Measurements from ENCODE around the gene GNG12. TPM values are rescaled to one million over a fixed set of nuclear protein-coding genes. Genes with fewer than 3 reads are reported as not detected.
A peak's percentile ranks its signal among the peaks of the same experiment; 100 is the strongest.

GNG12 gene
- total and polyA plus RNA-seq, 2 experiments from 2014 or later = 265 to 309 TPM

DNA sequence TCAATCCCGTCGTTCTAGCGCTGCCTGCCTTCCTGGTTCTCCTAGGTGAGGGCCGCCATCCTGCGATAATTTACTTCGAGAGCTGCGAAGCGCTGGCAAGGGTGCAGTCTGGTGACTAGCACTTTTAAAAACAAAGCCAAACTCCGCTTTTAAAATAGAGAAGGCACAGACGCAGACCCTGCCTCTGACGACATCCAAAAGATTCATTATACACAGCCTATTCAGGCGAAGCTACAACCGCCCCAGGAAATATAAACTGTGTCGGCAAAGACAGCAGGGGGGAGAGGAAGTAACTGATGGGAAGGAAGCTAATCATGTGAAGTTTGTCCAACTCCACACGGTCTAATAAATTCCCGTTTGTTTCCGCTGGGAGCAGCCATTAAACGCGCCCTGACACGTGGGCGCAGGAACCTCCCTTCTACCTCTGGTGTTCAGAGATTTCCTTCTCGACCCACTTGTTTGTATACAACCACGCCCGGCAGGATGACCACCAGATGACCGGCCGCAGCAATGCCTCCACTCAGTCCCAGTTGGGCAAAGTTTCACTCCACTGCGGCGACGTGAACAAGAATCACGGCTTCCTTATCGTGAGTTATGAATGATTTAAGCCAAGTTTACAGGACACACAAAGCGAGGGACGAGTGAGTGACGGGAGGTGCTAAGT, 1.3 kb downstream of the GNG12 start:
- Histone ChIP-seq H2AFZ (peak overlapping the region; percentile 81), H3K36me3 (ENCODE audit: low read depth) (peaks cover 10% of the 10 kb centered on the region; the same call in 1 of the 2 replicates), H3K27ac (peak overlapping the region; percentile 92), H3K9me3 (ENCODE audit: low read depth) (no peaks in the 10 kb centered on the region), H3K9me2 (ENCODE audit: insufficient read depth) (no peaks in the 10 kb centered on the region), H3K4me2 (ENCODE audit: unreplicated experiment) (peak overlapping the region; percentile 88), H3K27me3 (replicated peaks; ENCODE audit: insufficient read depth) (no peaks in the 10 kb centered on the region), H3K4me3 (peak overlapping the region; percentile 89), H3F3A (ENCODE audit: insufficient read depth) (peaks cover 26% of the 10 kb centered on the region), H3K79me2 (ENCODE audit: insufficient read depth) (peaks cover 70% of the 10 kb centered on the region), H3K4me1 (ENCODE audit: insufficient read depth) (peaks cover 34% of the 10 kb centered on the region), H3K9ac (peak overlapping the region; percentile 94), H4K20me1 (ENCODE audit: insufficient read depth) (no peaks in the 10 kb centered on the region)
- DNase-seq = peak; percentile 91
- in situ Hi-C loops (cut with MboI) = loop anchor here (25.0 kb wide), 1 partner anchor 295 kb away; no protein-coding TSS in a partner anchor
- no peak for TF ChIP-seq EZH2 (IDR thresholded peaks at IDR 0.05; ENCODE audit: insufficient read depth, poor library complexity, severe bottlenecking)
- no peak for TF ChIP-seq EZH2phosphoT487 (IDR thresholded peaks at IDR 0.05; ENCODE audit: insufficient read depth, low read depth)
- WGBS, 2 experiments (ENCODE audit: low coverage in 1 of 2, low lambda C conversion rate in 2 of 2, missing lambda C conversion rate in 2 of 2) = 0 to 1% methylated on average over 29 to 34 of the region's 34 CpGs

DNA sequence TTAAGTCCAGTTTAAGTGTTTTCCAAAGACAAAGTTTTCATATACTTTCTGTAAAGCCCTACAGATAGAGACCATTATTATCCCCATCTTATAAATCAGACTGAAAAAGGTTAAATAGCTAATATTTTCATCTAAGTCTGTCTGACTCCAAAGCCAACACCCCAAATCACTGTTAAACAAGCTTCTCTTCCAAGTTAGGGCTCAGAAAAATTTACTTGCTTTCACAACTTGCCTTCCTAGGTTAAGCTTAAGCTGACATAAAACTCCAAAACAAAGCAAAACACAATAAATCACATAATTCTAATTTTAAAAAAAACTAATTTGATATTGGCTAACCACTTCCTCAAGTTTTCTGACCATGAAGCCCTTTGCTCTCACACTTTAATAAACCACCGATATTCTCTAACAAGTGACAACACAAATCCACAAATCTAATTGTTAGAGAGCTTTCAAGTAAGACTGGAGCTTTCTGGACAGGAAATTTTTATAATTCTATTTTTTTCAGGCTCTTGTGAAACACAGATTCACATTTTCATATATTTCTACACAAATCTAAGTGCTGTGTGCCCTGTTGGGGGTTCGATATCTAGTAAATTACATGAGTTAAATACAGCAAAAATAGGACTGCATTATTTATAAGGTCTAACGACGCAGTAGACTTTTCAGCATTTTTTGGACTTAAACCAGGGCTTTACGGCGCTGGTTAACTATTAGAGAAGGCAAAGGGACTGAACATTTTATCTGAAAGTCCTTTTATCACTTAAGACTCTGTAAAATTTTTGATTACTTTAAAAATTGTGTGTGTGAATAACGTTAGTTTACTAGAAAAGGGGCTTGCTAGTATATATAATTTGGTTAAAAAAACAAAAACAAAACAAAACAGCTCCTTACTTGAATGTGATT, 2.1 kb downstream of the GNG12 start:
- Histone ChIP-seq H3K9me2 (ENCODE audit: insufficient read depth) (no peaks in the 10 kb centered on the region), H3F3A (ENCODE audit: insufficient read depth) (peaks cover 26% of the 10 kb centered on the region), H3K4me1 (ENCODE audit: insufficient read depth) (peaks cover 27% of the 10 kb centered on the region), H3K4me2 (ENCODE audit: unreplicated experiment) (peak overlapping the region; percentile 88), H2AFZ (peak overlapping the region; percentile 81), H3K4me3 (peak overlapping the region; percentile 89), H3K9ac (peak overlapping the region; percentile 94), H3K36me3 (ENCODE audit: low read depth) (peaks cover 10% of the 10 kb centered on the region; the same call in 1 of the 2 replicates), H3K27ac (peak overlapping the region; percentile 92), H4K20me1 (ENCODE audit: insufficient read depth) (no peaks in the 10 kb centered on the region), H3K9me3 (ENCODE audit: low read depth) (no peaks in the 10 kb centered on the region), H3K79me2 (ENCODE audit: insufficient read depth) (peaks cover 78% of the 10 kb centered on the region), H3K27me3 (replicated peaks; ENCODE audit: insufficient read depth) (no peaks in the 10 kb centered on the region)
- in situ Hi-C loops (cut with MboI) = loop anchor here (25.0 kb wide), 1 partner anchor 294 kb away; no protein-coding TSS in a partner anchor
- no peak for TF ChIP-seq EZH2phosphoT487 (IDR thresholded peaks at IDR 0.05; ENCODE audit: insufficient read depth, low read depth)
- TF ChIP-seq EZH2 (IDR thresholded peaks at IDR 0.05; ENCODE audit: insufficient read depth, poor library complexity, severe bottlenecking) = no peak
- 1 to 4% methylated on average over 7 of the region's 7 CpGs for WGBS, 2 experiments (ENCODE audit: low coverage in 1 of 2, low lambda C conversion rate in 2 of 2, missing lambda C conversion rate in 2 of 2)
- DNase-seq = peak; percentile 33

- H3K27ac ChIP-seq = peak overlapping the region; percentile 92
- TF ChIP-seq EZH2 (IDR thresholded peaks at IDR 0.05; ENCODE audit: insufficient read depth, poor library complexity, severe bottlenecking) = no peak
- TF ChIP-seq EZH2phosphoT487 (IDR thresholded peaks at IDR 0.05; ENCODE audit: insufficient read depth, low read depth) = no peak
- H3K4me2 ChIP-seq (ENCODE audit: unreplicated experiment) = peak overlapping the region; percentile 88
- in situ Hi-C loops (cut with MboI) = loop anchor here (25.0 kb wide), 1 partner anchor 293 kb away; no protein-coding TSS in a partner anchor
- DNase-seq = peak; percentile 58
- H3K4me1 ChIP-seq (ENCODE audit: insufficient read depth) = peaks cover 22% of the 10 kb centered on the region
- peak overlapping the region; percentile 89 for H3K4me3 ChIP-seq
- peaks cover 88% of the 10 kb centered on the region for H3K79me2 ChIP-seq (ENCODE audit: insufficient read depth)
- no peak overlapping the region for H2AFZ ChIP-seq
- no peaks in the 10 kb centered on the region for H3K27me3 ChIP-seq (replicated peaks; ENCODE audit: insufficient read depth)
- H3K9me2 ChIP-seq (ENCODE audit: insufficient read depth) = no peaks in the 10 kb centered on the region
- H3K9ac ChIP-seq = peak overlapping the region; percentile 94; the same call in 1 of the 2 replicates
- no peaks in the 10 kb centered on the region for H3K9me3 ChIP-seq (ENCODE audit: low read depth)
- peaks cover 26% of the 10 kb centered on the region for H3F3A ChIP-seq (ENCODE audit: insufficient read depth)
- WGBS, 2 experiments (ENCODE audit: low coverage in 1 of 2, low lambda C conversion rate in 2 of 2, missing lambda C conversion rate in 2 of 2) = 40 to 41% methylated on average over 5 of the region's 5 CpGs
- H3K36me3 ChIP-seq (ENCODE audit: low read depth) = peaks cover 10% of the 10 kb centered on the region; the same call in 1 of the 2 replicates
- no peaks in the 10 kb centered on the region for H4K20me1 ChIP-seq (ENCODE audit: insufficient read depth)
Measured at GRCh38 chr1:67830226-67830625, 3.0 kb downstream of the GNG12 start.

DNA sequence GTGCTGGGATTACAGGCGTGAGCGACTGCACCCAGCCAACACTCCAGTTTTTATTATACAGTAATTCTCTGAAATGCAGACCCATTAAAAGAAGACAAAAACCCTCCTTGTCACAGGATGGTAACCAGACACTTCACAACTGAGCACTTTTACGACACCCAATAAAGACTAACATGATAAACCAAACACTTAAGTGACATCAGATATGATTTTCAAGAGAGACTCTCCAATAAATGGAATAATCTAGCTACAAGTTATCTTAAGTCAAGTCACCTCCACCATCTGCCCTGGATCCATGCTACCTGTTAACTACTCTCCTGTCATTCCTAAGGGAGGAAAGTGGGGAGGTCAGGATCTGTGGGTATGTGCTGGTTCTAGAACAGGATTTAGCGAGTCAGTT, 5.6 kb downstream of the GNG12 start:
- 99% methylated on average over 4 of the region's 4 CpGs for WGBS, 2 experiments (ENCODE audit: low coverage in 1 of 2, low lambda C conversion rate in 2 of 2, missing lambda C conversion rate in 2 of 2)
- H4K20me1 ChIP-seq (ENCODE audit: insufficient read depth) = 0 out of 2 replicates have a peak, but pooled peaks cover 7% of the 10 kb centered on the region
- peaks cover 10% of the 10 kb centered on the region; the same call in 1 of the 2 replicates for H3K36me3 ChIP-seq (ENCODE audit: low read depth)
- no peak overlapping the region for H3K4me2 ChIP-seq (ENCODE audit: unreplicated experiment)
- DNase-seq = no peak
- no peak overlapping the region for H2AFZ ChIP-seq
- no peaks in the 10 kb centered on the region for H3K9me3 ChIP-seq (ENCODE audit: low read depth)
- peaks cover 100% of the 10 kb centered on the region for H3K79me2 ChIP-seq (ENCODE audit: insufficient read depth)
- peaks cover 27% of the 10 kb centered on the region for H3K4me1 ChIP-seq (ENCODE audit: insufficient read depth)
- H3K27me3 ChIP-seq (replicated peaks; ENCODE audit: insufficient read depth) = no peaks in the 10 kb centered on the region
- in situ Hi-C loops (cut with MboI) = loop anchor here (25.0 kb wide), 1 partner anchor 290 kb away; no protein-coding TSS in a partner anchor
- no peak overlapping the region for H3K9ac ChIP-seq
- H3F3A ChIP-seq (ENCODE audit: insufficient read depth) = peaks cover 37% of the 10 kb centered on the region
- no peak overlapping the region for H3K4me3 ChIP-seq
- TF ChIP-seq EZH2phosphoT487 (IDR thresholded peaks at IDR 0.05; ENCODE audit: insufficient read depth, low read depth) = no peak
- no peak for TF ChIP-seq EZH2 (IDR thresholded peaks at IDR 0.05; ENCODE audit: insufficient read depth, poor library complexity, severe bottlenecking)
- H3K27ac ChIP-seq = no peak overlapping the region
- no peaks in the 10 kb centered on the region for H3K9me2 ChIP-seq (ENCODE audit: insufficient read depth)
